Fibroblast of peridontal ligament (primary cell): ENCODE results near the gene COL7A1.

Source experiments
- DNase-seq: peaks from one replicate; pipeline ENCODE4 v3.0.0-alpha.2; 2010; ENCODE audit errors: extremely low read depth

The COL7A1 gene

GRCh38 chr3:48595075-48595525 is at the start of gene COL7A1:
TSS of gene COL7A1 (minus strand) at chr3:48595329. CDS start at chr3:48595159, 170 bp downstream.
- no peak for DNase-seq

GRCh38 chr3:48642605-48643004 is 47.5 kb upstream of the COL7A1 start:
- DNase-seq, result no peak

- no peak for DNase-seq
Observed at GRCh38 chr3:48641396-48641795, 46.3 kb upstream of the COL7A1 start.

GRCh38 chr3:48639944-48640606 is 44.9 kb upstream of the COL7A1 start:
- no peak for DNase-seq

- no peak for DNase-seq
Observed at GRCh38 chr3:48637305-48637704, 42.2 kb upstream of the COL7A1 start.

- DNase-seq, result peak; percentile 1
Observed at GRCh38 chr3:48636149-48636655, 41.1 kb upstream of the COL7A1 start.

GRCh38 chr3:48635222-48636021 is 40.3 kb upstream of the COL7A1 start, which contains the start of gene SLC26A6:
TSS of gene SLC26A6 (minus strand) at chr3:48635461. CDS start at chr3:48635393, 68 bp downstream.
- peak; percentile 90 for DNase-seq

GRCh38 chr3:48634661-48635221 is 39.6 kb upstream of the COL7A1 start:
- DNase-seq, result peak; percentile 44

- DNase-seq, result no peak
Observed at GRCh38 chr3:48633743-48634142, 38.6 kb upstream of the COL7A1 start.

- DNase-seq, result no peak
Observed at GRCh38 chr3:48633256-48633655, 38.1 kb upstream of the COL7A1 start.

- no peak for DNase-seq
Observed at GRCh38 chr3:48631516-48632448, 36.7 kb upstream of the COL7A1 start.

GRCh38 chr3:48630833-48631232 is 35.7 kb upstream of the COL7A1 start:
- DNase-seq, result no peak

- no peak for DNase-seq
Observed at GRCh38 chr3:48630407-48630806, 35.3 kb upstream of the COL7A1 start.

- no peak for DNase-seq
Observed at GRCh38 chr3:48629894-48630293, 34.8 kb upstream of the COL7A1 start.

GRCh38 chr3:48628277-48629017 is 33.3 kb upstream of the COL7A1 start:
- no peak for DNase-seq

- DNase-seq, result no peak
Observed at GRCh38 chr3:48625600-48625999, 30.5 kb upstream of the COL7A1 start.

- DNase-seq, result no peak
Observed at GRCh38 chr3:48624767-48625166, 29.6 kb upstream of the COL7A1 start.

GRCh38 chr3:48623851-48624547 is 28.9 kb upstream of the COL7A1 start:
- DNase-seq, result no peak

- no peak for DNase-seq
Observed at GRCh38 chr3:48621461-48621869, 26.3 kb upstream of the COL7A1 start, which contains the start of gene TMEM89. TSS of gene TMEM89 (minus strand) at chr3:48621769. CDS start at chr3:48621756, 13 bp downstream.
